ENCODE results near the gene TLL2. TPM values are rescaled to one million over a fixed set of nuclear protein-coding genes. Genes with fewer than 3 reads are reported as not detected.

The TLL2 gene
- total and polyA plus RNA-seq, 2 of the 4 experiments (the other 2 are of a cell fraction) = under 0.01 to 0.05 TPM

DNA sequence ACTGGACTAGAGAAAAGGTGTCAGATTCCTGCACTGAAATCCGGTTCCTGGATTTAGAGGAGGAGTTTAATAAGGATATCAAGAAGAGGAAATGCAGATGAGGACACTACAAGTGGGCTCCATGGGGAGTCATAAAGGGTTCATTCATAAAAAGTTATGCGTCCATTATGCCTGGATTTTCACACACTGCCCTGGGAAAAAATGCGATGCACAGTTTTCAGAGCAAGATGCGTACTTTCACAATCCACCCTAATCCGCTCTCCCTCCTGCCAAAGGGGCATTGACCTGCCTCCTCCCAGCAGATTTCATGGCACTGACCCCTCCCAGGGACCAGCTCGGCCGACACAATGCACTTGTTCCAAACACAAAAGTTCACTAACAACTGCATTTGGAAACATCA is 112.7 kb downstream of the TLL2 start:
- Histone ChIP-seq H3K9me1 (ENCODE audit: insufficient read depth, low read length) (no peaks in the 10 kb centered on the region), H3K9me3 (ENCODE audit: control insufficient read depth, insufficient read depth, low read length) (no peaks in the 10 kb centered on the region), H3K4me1 (ENCODE audit: control insufficient read depth, insufficient read depth, low read length) (no peaks in the 10 kb centered on the region), H3K4me2 (ENCODE audit: low read depth, low read length) (no peak overlapping the region), H2BK20ac (ENCODE audit: low read depth, low read length) (no peak overlapping the region), H3K14ac (replicated peaks; ENCODE audit: low read depth, low read length) (no peak overlapping the region), H3K23ac (ENCODE audit: low read depth, low read length) (no peak overlapping the region), H4K5ac (ENCODE audit: low read depth, low read length) (no peak overlapping the region), H4K20me1 (ENCODE audit: insufficient read depth, low read length) (no peaks in the 10 kb centered on the region), H3K79me1 (ENCODE audit: low read depth in 1 of 2, low read length in 2 of 2) (no peaks in the 10 kb centered on the region), H3K27me3 (ENCODE audit: control insufficient read depth, insufficient read depth, low read length) (peaks cover 40% of the 10 kb centered on the region), H3K18ac (ENCODE audit: low read depth, low read length) (no peak overlapping the region), H2AFZ (replicated peaks; ENCODE audit: low read length, poor library complexity) (no peak overlapping the region), H2BK120ac (ENCODE audit: low read depth, low read length) (no peak overlapping the region), H4K8ac (ENCODE audit: low read depth in 2 of 2, low read length in 2 of 2) (no peak overlapping the region), H3K27ac (ENCODE audit: insufficient read depth, low read length) (no peak overlapping the region), H2AK5ac (ENCODE audit: low read depth, low read length) (no peak overlapping the region), H3K4ac (ENCODE audit: low read depth, low read length) (no peak overlapping the region), H3K9ac (ENCODE audit: low read depth, low read length) (no peak overlapping the region), H3K56ac (ENCODE audit: extremely low read depth, insufficient read depth, low read length) (no peak overlapping the region), H4K91ac (ENCODE audit: insufficient read depth, low read depth, low read length) (no peak overlapping the region), H3K4me3 (ENCODE audit: insufficient read depth, low read depth, low read length) (no peak overlapping the region), H3K36me3 (ENCODE audit: control insufficient read depth, insufficient read depth, low read length) (no peaks in the 10 kb centered on the region), H2AK9ac (replicated peaks; ENCODE audit: low read depth, low read length, poor library complexity) (no peak overlapping the region), H2BK15ac (ENCODE audit: low read depth, low read length) (no peak overlapping the region), H2BK5ac (ENCODE audit: low read depth, low read length, poor library complexity, severe bottlenecking) (no peak overlapping the region)
- CTCF ChIA-PET = no interaction called here
- intact Hi-C loops (cut with micrococcal nuclease) (no loop called here), dilution Hi-C loops (cut with HindIII; ENCODE audit: low sequenced_read_pairs, unreplicated experiment) (no loop called here), in situ Hi-C loops (cut with MboI; ENCODE audit: low sequenced_read_pairs) (no loop called here)
- no peak for ATAC-seq (ENCODE audit: low read depth)
- POLR2A ChIA-PET (ENCODE audit: unreplicated experiment) = no interaction called here
- no TSS peak for BruUV-seq (replicated peaks)
- DNase-seq = no peak
- TF ChIP-seq SMC3 (IDR thresholded peaks at IDR 0.05; ENCODE audit: low read depth, low read length) (no peak), RAD21 (IDR thresholded peaks at IDR 0.05; ENCODE audit: low read length) (no peak), RCOR1 (IDR thresholded peaks at IDR 0.05; ENCODE audit: insufficient replicate concordance, low read length) (no peak), CEBPB (IDR thresholded peaks at IDR 0.05; ENCODE audit: low read depth, low read length) (no peak), CTCF (conservative IDR thresholded peaks at IDR 0.05; ENCODE audit: low read depth, low read length) (no peak), USF2 (IDR thresholded peaks at IDR 0.05; ENCODE audit: low read depth, low read length) (no peak), BHLHE40 (IDR thresholded peaks at IDR 0.05; ENCODE audit: low read depth, low read length) (no peak)
- 28% methylated on average over 2 of the region's 7 CpGs; no CpG with 5 or more reads in 1 of the 2 experiments for WGBS, 2 experiments (ENCODE audit: extremely low coverage in 2 of 2, insufficient read length in 1 of 2)
